Stimulated activated memory B cell treated with anti-CD40 and anti-IgM and Interleukin-4, amounts not matched to agents 10 μg/mL and 1 μg/mL and 100 μg/mL, for 72 hours (primary cell): Measurements from ENCODE around the gene NUDT19.
"Not testable (repeated sequence)": the region's sequence is repeated elsewhere in the genome, so short reads cannot be mapped to it uniquely, and the experiment has no call there.

Experiments
- ATAC-seq: fragments of 150-1000 bp; cut with Tn5 transposase; 2 replicates; pipeline ENCODE4 v1.10.0; 2021
- H3K27ac Mint-ChIP-seq: one replicate; pipeline ENCODE4 v1.8.0; 2022; ENCODE audit warnings: mild to moderate bottlenecking, mixed read lengths
- H3K27me3 Mint-ChIP-seq: one replicate; pipeline ENCODE4 v1.8.0; 2022; ENCODE audit warnings: mixed read lengths
- H3K36me3 Mint-ChIP-seq: one replicate; pipeline ENCODE4 v1.8.0; 2022; ENCODE audit warnings: mixed read lengths
- H3K4me1 Mint-ChIP-seq: one replicate; pipeline ENCODE4 v1.8.0; 2022; ENCODE audit warnings: mixed read lengths
- H3K4me3 Mint-ChIP-seq: one replicate; pipeline ENCODE4 v1.8.0; 2022; ENCODE audit warnings: mild to moderate bottlenecking, moderate library complexity, mixed read lengths
- H3K9me3 Mint-ChIP-seq: one replicate; pipeline ENCODE4 v1.8.0; 2022; ENCODE audit warnings: mixed read lengths

NUDT19 gene

DNA sequence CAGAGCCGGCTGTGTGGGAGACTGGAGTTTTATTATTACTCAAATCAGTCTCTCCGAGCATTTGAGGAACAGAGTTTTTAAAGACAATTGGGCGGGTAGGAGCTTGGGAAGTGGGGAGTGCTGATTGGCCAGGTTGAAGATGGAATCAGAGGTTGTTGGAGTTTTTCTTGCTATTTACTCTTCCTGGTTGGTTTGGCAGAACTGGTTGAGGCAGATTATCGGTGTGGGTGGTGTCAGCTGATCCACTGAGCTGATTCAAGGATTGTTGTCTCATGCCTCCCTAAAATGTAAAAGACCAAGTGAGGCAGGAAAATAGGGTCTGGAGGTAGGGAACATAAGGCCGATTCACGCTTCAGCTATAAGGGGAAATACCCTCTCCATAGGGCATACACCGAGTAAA lies 26.7 kb downstream of the NUDT19 start:
- Mint-ChIP-seq H3K4me3 (no peak overlapping the region), H3K27me3 (no peaks in the 10 kb centered on the region), H3K27ac (no peak overlapping the region), H3K4me1 (no peaks in the 10 kb centered on the region), H3K36me3 (peaks cover 12% of the 10 kb centered on the region), H3K9me3 (no peaks in the 10 kb centered on the region)
- ATAC-seq: no peak

DNA sequence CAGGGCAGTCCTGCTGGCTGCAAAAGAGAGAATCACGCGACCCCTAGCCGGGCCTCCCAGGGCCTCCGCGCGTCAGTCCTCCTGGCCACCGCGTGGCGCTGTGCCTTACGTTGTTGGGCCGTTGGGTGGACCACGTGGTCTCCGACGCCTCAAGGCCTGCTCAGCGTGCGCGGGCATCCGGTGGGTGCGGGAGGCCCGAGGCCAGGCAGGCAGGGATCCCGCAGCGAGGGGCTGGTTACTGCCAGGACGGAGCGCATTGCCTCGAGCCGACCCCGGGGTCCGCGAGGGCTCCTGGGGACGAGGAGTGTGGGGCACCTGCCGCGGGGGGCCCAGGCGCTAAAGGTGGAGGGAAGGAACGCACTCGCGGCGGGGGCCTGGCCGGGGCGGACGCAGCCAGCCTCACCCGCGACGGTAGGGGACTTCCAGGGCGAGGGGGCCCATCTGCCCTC lies 28.0 kb downstream of the NUDT19 start, which contains the start of gene TDRD12:
TSS of gene TDRD12 (plus strand) at position 157 of the 449 bp plus-strand sequence. CDS start 306 bp downstream, outside the sequence.
- H3K27ac Mint-ChIP-seq: no peak within 1 kb of the TSS
- H3K27me3 Mint-ChIP-seq: no peaks in the 10 kb centered on the region
- no peaks in the 10 kb centered on the region for H3K4me1 Mint-ChIP-seq
- peaks cover 10% of the 10 kb centered on the region for H3K36me3 Mint-ChIP-seq
- H3K9me3 Mint-ChIP-seq: no peaks in the 10 kb centered on the region
- ATAC-seq: peak; percentile 21
- no peak within 1 kb of the TSS for H3K4me3 Mint-ChIP-seq

DNA sequence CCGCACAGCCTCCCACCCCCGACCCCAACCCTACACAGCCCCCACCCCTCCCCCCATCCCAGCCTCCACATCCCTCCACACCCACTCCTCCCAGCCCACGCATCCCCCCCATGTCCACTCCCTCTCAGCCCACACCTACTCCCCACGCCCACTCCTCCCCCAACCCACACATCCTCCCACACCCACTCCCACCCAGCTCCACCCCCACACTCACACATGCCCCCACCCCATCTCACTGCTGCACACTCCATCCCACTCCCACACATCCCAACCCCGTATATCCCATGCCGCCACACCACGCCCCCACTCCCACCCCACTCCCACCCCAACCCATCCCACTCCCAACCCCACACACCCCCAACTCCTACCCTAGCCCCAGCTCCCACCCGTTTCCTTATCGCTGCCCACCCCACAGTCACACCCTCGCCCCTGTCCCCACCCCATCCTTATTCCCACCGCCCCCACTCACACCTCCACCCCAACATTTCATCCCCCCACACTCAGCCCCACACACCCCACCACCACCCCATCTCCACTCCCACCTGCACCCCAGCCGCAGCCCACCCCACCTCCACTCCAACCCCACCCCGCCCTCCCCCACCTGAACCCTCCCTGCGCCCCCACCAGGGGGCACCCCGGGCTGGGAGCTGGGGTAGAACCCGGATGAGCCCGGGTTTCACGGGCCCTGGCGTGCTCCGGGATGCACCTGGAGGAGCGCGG lies 28.8 kb downstream of the NUDT19 start:
- H3K27ac Mint-ChIP-seq: no peak overlapping the region
- peak; percentile 61 for ATAC-seq
- no peak overlapping the region for H3K4me3 Mint-ChIP-seq
- H3K9me3 Mint-ChIP-seq: peaks cover under 1% of the 10 kb centered on the region
- H3K4me1 Mint-ChIP-seq: no peaks in the 10 kb centered on the region
- H3K36me3 Mint-ChIP-seq: peaks cover 2% of the 10 kb centered on the region
- H3K27me3 Mint-ChIP-seq: no peaks in the 10 kb centered on the region

DNA sequence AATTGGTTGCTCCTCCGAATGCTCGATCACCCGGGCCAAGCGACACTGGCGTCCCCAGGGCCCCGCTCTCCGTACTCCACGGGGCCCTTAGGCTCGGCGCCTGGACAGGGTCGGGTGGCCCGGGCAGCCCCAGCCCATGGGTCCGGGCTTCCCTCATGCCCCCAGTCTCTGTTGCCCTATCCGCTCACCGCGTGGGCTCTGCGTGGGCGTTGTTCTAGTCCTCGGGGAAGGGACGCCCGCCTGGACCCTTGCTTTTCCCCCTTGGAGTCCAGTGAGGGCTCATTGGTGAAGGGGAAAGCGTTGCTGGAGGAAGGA lies 29.3 kb downstream of the NUDT19 start:
- Mint-ChIP-seq H3K27ac (no peak overlapping the region), H3K9me3 (peaks cover 5% of the 10 kb centered on the region), H3K4me1 (no peaks in the 10 kb centered on the region), H3K27me3 (no peaks in the 10 kb centered on the region), H3K4me3 (no peak overlapping the region), H3K36me3 (no peaks in the 10 kb centered on the region)
- peak; percentile 18 for ATAC-seq

DNA sequence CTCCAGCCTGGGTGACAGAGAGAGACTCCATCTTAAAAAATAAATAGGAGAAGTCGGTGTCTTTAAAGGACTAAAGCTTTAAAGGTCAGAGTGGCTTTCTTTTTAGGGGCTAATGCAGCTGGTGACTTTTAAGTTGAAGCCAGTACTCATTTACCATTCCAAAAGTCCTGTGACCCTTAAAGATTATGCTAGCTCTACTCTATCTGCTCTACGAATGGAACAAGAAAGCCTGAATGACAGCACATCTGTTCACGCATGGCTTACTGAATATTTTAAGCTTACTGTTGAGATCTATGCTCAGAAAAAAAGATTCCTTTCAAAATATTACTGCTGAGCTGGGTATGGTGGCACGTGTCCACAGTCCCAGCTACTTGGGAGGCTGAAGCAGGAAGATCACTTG lies 44.3 kb downstream of the NUDT19 start:
- no peaks in the 10 kb centered on the region for H3K36me3 Mint-ChIP-seq
- no peak for ATAC-seq
- no peak overlapping the region for H3K27ac Mint-ChIP-seq
- peaks cover 20% of the 10 kb centered on the region for H3K27me3 Mint-ChIP-seq
- H3K9me3 Mint-ChIP-seq: no peaks in the 10 kb centered on the region
- no peaks in the 10 kb centered on the region for H3K4me1 Mint-ChIP-seq
- no peak overlapping the region for H3K4me3 Mint-ChIP-seq

DNA sequence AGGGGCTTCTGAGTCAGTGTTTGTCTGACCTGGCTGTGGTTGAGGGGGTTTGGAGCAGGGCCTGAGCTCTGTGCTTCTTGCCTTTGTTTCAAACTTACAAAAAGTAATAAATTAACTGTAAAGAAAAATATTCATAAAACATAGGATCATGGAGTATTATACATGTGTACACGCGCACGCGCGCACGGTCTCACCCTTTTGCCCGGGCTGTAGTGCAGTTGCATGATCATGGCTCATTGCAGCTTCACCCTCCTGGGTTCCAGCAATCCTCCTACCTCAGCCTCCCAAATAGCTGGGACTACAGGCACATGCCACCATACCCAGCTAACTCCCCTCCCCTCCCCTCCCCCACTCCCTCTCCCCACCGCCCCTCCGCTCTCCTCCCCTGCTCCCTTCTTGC lies 51.4 kb downstream of the NUDT19 start:
- no peaks in the 10 kb centered on the region for H3K27me3 Mint-ChIP-seq
- no peaks in the 10 kb centered on the region for H3K36me3 Mint-ChIP-seq
- H3K27ac Mint-ChIP-seq: no peak overlapping the region
- no peaks in the 10 kb centered on the region for H3K4me1 Mint-ChIP-seq
- ATAC-seq: no peak
- H3K4me3 Mint-ChIP-seq: no peak overlapping the region
- H3K9me3 Mint-ChIP-seq: no peaks in the 10 kb centered on the region

DNA sequence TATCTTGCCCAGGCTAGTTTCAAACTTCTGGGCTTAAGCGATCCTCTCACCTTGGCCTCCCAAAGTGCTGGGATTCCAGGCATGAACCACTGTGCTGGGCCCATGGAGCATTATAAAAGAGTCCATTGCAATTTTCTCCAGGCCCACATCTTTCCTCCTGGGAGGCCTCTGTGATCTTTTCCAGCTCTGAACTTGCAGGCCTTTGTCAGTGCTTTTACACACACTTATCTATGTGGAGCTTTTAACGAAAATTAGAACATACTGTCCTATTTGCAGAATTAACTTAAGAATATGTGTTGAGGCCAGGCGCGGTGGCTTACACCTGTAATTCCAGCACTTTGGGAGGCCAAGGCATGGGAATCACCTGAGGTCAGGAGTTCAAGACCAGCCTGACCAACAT lies 51.8 kb downstream of the NUDT19 start:
- H3K27me3 Mint-ChIP-seq: no peaks in the 10 kb centered on the region
- H3K4me1 Mint-ChIP-seq: no peaks in the 10 kb centered on the region
- no peaks in the 10 kb centered on the region for H3K9me3 Mint-ChIP-seq
- no peak overlapping the region for H3K4me3 Mint-ChIP-seq
- no peak for ATAC-seq
- H3K27ac Mint-ChIP-seq: no peak overlapping the region
- H3K36me3 Mint-ChIP-seq: no peaks in the 10 kb centered on the region

DNA sequence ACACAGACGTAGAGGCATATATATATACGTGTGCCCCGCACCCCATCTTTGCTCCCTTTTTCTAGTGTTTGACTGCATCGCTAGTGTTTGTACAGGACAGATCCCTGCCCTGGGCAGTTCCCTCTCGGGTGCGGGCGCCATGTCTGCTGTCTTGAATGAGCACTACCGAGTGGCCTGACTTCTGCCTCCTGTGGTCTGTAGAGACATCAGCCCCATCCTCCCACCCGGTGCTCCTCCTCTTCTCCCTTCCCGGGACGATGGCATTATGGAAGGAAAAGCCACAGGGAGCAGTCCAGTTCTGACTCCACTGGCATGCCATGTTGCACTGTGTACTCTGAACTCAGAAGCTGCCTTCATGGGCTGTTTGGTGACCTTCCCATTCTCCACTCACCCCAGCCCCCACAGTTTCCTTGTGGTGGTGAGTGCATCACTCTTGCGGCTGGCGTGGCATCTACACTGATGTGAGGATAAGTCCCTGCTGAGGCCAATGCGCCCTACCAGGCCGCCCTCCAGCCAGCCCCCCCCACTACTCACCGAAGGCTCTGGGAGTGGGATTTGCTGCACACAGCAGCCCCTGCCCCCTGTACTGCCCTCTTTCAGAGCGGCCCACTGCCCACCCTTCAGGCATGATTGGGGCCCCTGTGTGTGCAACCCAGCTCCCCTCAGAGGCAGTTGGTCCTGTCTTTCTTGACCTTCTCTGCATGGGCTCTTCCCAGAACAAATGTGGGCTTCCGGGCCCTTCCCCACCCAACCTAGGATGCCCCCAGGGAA lies 53.1 kb downstream of the NUDT19 start:
- ATAC-seq: no peak
- Mint-ChIP-seq H3K4me3 (no peak overlapping the region), H3K27me3 (no peaks in the 10 kb centered on the region), H3K36me3 (no peaks in the 10 kb centered on the region), H3K4me1 (no peaks in the 10 kb centered on the region), H3K9me3 (no peaks in the 10 kb centered on the region), H3K27ac (no peak overlapping the region)

DNA sequence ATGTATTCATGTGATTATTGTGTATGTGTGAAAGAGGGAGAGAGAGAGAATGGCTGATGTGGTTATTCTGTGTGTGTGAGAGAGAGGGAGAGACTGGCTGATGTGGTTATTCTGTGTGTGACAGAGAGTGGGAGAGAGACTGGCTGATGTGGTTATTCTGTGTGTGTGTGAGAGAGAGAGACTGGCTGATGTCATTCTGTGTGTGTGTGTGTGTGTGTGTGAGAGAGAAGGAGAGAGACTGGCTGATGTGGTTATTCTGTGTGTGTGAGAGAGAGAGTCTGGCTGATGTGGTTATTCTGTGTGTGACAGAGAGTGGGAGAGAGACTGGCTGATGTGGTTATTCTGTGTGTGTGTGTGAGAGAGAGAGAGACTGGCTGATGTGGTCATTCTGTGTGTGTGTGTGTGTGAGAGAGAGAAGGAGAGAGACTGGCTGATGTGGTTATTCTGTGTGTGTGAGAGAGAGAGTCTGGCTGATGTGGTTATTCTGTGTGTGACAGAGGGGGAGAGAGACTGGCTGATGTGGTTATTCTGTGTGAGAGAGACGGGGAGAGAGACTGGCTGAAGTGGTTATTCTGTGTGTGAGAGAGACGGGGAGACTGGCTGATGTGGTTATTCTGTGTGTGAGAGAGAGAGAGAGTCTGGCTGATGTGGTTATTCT lies 54.1 kb downstream of the NUDT19 start:
- not testable (repeated sequence) for H3K4me1 Mint-ChIP-seq, ATAC-seq, H3K27ac Mint-ChIP-seq, H3K36me3 Mint-ChIP-seq, H3K9me3 Mint-ChIP-seq, H3K4me3 Mint-ChIP-seq, H3K27me3 Mint-ChIP-seq

DNA sequence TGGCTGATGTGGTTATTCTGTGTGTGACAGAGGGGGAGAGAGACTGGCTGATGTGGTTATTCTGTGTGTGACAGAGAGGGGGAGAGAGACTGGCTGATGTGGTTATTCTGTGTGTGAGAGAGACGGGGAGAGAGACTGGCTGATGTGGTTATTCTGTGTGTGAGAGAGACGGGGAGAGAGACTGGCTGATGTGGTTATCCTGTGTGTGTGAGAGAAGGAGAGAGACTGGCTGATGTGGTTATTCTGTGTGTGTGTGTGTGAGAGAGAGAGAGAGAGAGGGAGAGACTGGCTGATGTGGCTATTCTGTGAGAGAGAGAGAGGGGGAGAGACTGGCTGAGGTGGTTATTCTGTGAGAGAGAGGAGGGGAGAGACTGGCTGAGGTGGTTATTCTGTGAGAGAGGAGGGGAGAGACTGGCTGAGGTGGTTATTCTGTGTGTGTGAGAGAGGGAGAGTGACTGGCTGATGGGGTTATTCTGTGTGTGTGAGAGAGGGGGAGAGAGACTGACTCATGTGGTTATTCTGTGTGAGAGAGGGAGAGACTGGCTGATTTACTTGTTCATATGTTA lies 55.1 kb downstream of the NUDT19 start:
- not testable (repeated sequence) for H3K36me3 Mint-ChIP-seq, H3K4me1 Mint-ChIP-seq, H3K27ac Mint-ChIP-seq, ATAC-seq, H3K4me3 Mint-ChIP-seq, H3K9me3 Mint-ChIP-seq
- peaks cover 16% of the 10 kb centered on the region for H3K27me3 Mint-ChIP-seq

DNA sequence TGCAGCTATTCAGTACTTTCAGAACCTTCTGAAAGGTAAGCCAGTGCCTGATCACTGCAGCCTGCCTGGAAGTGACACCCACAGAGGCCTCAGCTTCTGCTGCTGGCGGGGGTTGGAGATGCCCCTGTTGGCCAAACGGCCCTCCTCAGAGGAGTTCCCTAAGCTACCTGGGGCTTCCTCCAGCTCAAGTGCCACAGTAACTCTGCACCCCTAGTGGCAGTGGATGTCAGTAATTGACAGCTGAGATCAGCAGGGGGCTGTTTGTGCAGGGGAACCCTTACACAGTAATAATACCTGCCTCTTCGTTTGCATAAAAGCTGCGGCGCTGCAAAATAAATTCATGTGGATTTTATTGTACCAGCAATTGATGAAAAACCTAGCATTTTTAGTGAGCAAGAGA lies 56.9 kb downstream of the NUDT19 start:
- no peaks in the 10 kb centered on the region for H3K9me3 Mint-ChIP-seq
- peaks cover 20% of the 10 kb centered on the region for H3K27me3 Mint-ChIP-seq
- no peak overlapping the region for H3K27ac Mint-ChIP-seq
- no peaks in the 10 kb centered on the region for H3K4me1 Mint-ChIP-seq
- peak; percentile 59 for ATAC-seq
- H3K4me3 Mint-ChIP-seq: no peak overlapping the region
- H3K36me3 Mint-ChIP-seq: no peaks in the 10 kb centered on the region

DNA sequence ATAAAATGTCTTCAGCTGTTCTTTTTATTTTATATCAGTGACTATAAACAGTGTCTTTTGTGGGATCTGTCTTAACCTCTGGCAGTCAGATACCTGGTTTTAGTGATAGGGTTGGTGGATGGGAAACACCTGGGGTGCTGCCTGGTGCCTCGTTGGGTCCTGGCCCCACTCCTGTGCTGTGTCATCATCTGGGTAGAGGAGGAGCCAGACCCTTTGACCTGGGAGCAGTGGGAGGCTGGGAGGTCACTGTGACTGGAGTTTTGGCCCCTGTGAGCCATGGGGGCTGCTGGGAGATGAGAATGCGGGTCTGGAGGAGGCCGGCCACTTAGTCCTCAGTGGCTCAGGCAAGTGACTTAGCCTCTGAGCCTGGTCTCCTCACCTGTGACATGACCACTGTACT lies 57.3 kb downstream of the NUDT19 start:
- Mint-ChIP-seq H3K4me3 (no peak overlapping the region), H3K36me3 (no peaks in the 10 kb centered on the region), H3K27me3 (peaks cover 20% of the 10 kb centered on the region), H3K27ac (no peak overlapping the region), H3K9me3 (no peaks in the 10 kb centered on the region), H3K4me1 (no peaks in the 10 kb centered on the region)
- ATAC-seq: no peak

DNA sequence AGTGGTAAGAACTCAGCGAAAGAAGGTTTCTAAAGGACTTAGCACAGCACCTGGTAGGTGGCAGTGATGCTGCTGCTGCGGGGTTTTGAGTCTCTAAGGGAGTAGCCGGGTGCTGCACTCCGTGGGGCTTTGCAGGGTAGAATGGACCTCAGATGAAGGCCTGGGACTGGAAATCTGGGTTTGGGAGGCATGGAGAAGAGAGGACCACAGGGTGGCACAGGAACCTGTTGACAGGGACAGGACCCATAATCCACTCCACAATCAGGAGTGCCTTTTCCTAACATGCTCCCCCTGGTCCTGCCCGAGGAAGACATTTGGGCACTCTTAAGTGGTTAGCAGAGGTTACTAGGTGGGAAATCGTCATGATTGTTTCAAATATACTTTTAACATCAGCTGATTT lies 57.7 kb downstream of the NUDT19 start:
- H3K36me3 Mint-ChIP-seq: no peaks in the 10 kb centered on the region
- H3K27me3 Mint-ChIP-seq: peaks cover 20% of the 10 kb centered on the region
- no peak for ATAC-seq
- no peaks in the 10 kb centered on the region for H3K9me3 Mint-ChIP-seq
- no peak overlapping the region for H3K27ac Mint-ChIP-seq
- H3K4me3 Mint-ChIP-seq: no peak overlapping the region
- H3K4me1 Mint-ChIP-seq: no peaks in the 10 kb centered on the region

DNA sequence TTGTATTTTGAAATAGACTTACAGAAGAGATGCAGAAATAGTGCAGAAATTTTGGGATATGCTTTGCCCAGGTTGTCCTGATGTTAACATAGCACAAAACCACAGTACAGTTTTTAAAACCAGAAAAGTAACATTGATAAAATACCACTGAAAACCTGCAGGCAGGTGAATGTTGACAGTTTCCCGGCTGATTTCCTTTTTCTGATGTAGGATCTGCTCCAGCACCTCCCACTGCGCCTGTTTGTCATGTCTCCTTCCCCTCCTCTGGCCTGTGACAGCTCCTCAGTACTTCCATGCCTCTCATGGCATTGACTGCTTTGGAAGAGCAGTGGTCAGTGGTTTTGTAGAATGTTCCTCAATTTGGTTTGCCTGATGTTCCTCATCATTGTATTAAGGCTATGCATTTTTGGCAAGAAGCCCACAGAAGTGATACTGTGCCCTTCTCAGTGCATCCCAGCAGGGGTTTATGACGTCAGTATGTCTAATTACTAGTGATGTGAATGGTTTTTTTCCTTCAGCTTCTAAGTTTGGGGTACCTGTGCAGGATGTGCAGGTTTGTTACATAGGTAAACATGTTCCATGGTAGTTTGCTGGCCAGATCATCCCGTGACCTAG lies 58.9 kb downstream of the NUDT19 start:
- no peaks in the 10 kb centered on the region for H3K9me3 Mint-ChIP-seq
- no peak overlapping the region for H3K27ac Mint-ChIP-seq
- no peak for ATAC-seq
- no peaks in the 10 kb centered on the region for H3K4me1 Mint-ChIP-seq
- H3K4me3 Mint-ChIP-seq: no peak overlapping the region
- no peaks in the 10 kb centered on the region for H3K36me3 Mint-ChIP-seq
- peaks cover 30% of the 10 kb centered on the region for H3K27me3 Mint-ChIP-seq

DNA sequence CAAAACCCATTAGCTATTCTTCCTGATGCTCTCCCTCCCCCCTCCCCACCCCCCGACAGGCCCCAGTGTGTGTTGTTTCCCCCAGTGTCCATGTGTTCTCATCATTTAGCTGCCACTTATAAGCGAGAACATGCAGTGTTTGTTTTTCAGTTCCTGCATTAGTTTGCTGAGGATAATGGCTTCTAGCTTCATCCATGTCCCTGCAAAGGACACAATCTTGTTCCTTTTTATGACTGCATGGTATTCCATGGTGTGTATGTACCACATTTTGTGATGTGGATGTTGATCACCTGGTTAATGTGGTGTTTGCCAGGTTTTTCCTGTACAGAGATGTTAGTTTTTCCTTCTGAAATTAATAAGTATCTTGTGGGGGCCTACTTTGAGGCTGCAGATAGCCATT lies 59.4 kb downstream of the NUDT19 start:
- no peak overlapping the region for H3K27ac Mint-ChIP-seq
- no peak overlapping the region for H3K4me3 Mint-ChIP-seq
- H3K9me3 Mint-ChIP-seq: no peaks in the 10 kb centered on the region
- H3K27me3 Mint-ChIP-seq: peaks cover 32% of the 10 kb centered on the region
- H3K36me3 Mint-ChIP-seq: no peaks in the 10 kb centered on the region
- no peaks in the 10 kb centered on the region for H3K4me1 Mint-ChIP-seq
- ATAC-seq: no peak
